GM12878 (cell line): Measurements from ENCODE around the gene ALG8. TPM values are rescaled to one million over a fixed set of nuclear protein-coding genes. Genes with fewer than 3 reads are reported as not detected.

Experiments
- ATAC-seq: fragments of 200-7000 bp; cut with Tn5 transposase; 3 replicates; pipeline ENCODE4 v1.9.1; 2020; ENCODE audit warnings: mild to moderate bottlenecking, moderate library complexity
- BruUV-seq: library from RNA; stranded (reverse); fragments of 400-500 nt; replicated peaks from 2 replicates; lab custom pipeline; 2021; lab: Mats Ljungman, UMichigan
- CTCF ChIA-PET: fragments of 300-600 bp; sonication (Branson Sonifier 250); formaldehyde crosslinking; extraction: SDS; loops from one replicate; lab custom pipeline; 2021; ENCODE audit warnings: inconsistent platforms; lab: Yijun Ruan, JAX
- POLR2A ChIA-PET: fragments of 350-600 bp; formaldehyde crosslinking; extraction: SDS; loops from one replicate; lab custom pipeline; 2021; ENCODE audit warnings: inconsistent platforms; lab: Charles Lee
- RAD21 ChIA-PET: fragments of 300-600 bp; sonication (Branson Sonifier 250); formaldehyde crosslinking; loops from one replicate; lab custom pipeline; 2023; ENCODE audit warnings: antibody characterized with exemption; ENCODE audit not compliant: unreplicated experiment; lab: Charles Lee
- SMC1A ChIA-PET: fragments of 300-600 bp; sonication (Branson Sonifier 250); formaldehyde crosslinking; loops from one replicate; lab custom pipeline; 2023; ENCODE audit not compliant: unreplicated experiment, uncharacterized antibody; lab: Charles Lee
- DNase-seq: peaks from one replicate; pipeline ENCODE4 v3.0.0-alpha.2; 2011; ENCODE audit warnings: low read depth, low spot score
- FAIRE-seq: peaks from 3 replicates; lab custom pipeline; 2011; peaks lifted over from hg19 to GRCh38; lab: Jason Lieb, UNC
- H2AFZ ChIP-seq: 2 replicates; pipeline ENCODE4 v1.6.0; 2011; ENCODE audit warnings: low read depth, low read length, control low read depth; ENCODE audit not compliant: control insufficient read depth
- H3K27ac ChIP-seq: 2 replicates; pipeline ENCODE4 v1.5.1; 2011; ENCODE audit warnings: control low read depth; ENCODE audit not compliant: control insufficient read depth, insufficient read depth
- H3K27me3 ChIP-seq, 2 experiments: replicated peaks in 1 of 2; 2 replicates each; pipeline versions ENCODE4 v1.6.0 to v1.6.1; 2011; ENCODE audit warnings: low read length in 1 of 2; ENCODE audit not compliant: control insufficient read depth in 2 of 2, insufficient read depth in 2 of 2
- H3K36me3 ChIP-seq, 2 experiments: 2 replicates each; pipeline ENCODE4 v1.5.1; 2011; ENCODE audit warnings: low read length in 1 of 2; ENCODE audit not compliant: control insufficient read depth in 2 of 2, insufficient read depth in 2 of 2
- H3K4me1 ChIP-seq: 2 replicates; pipeline ENCODE4 v1.6.1; 2011; ENCODE audit warnings: mild to moderate bottlenecking, low read length, moderate library complexity, mixed read lengths; ENCODE audit not compliant: control insufficient read depth, insufficient read depth
- H3K4me2 ChIP-seq: 2 replicates; pipeline ENCODE4 v1.6.0; 2011; ENCODE audit warnings: control low read depth; ENCODE audit not compliant: control insufficient read depth, insufficient read depth
- H3K4me3 ChIP-seq: fragments of 200-600 bp; sonication (generic); 2 replicates; pipeline ENCODE4 v1.5.1; 2016
- H3K79me2 ChIP-seq: 2 replicates; pipeline ENCODE4 v1.6.0; 2011; ENCODE audit warnings: low read length; ENCODE audit not compliant: control insufficient read depth, insufficient read depth
- H3K9ac ChIP-seq: 2 replicates; pipeline ENCODE4 v1.8.0; 2011; ENCODE audit warnings: low read length, control low read depth, mixed read lengths; ENCODE audit not compliant: control insufficient read depth, insufficient read depth
- H3K9me3 ChIP-seq: replicated peaks from 3 replicates; pipeline ENCODE4 v1.5.1; 2011; ENCODE audit warnings: mild to moderate bottlenecking, low read length; ENCODE audit not compliant: control insufficient read depth, insufficient read depth
- H4K20me1 ChIP-seq: 2 replicates; pipeline ENCODE4 v1.6.0; 2011; ENCODE audit not compliant: control insufficient read depth, insufficient read depth
- BCL3 ChIP-seq: IDR thresholded peaks from 2 replicates; pipeline ENCODE4 v1.6.1; 2011; ENCODE audit warnings: borderline replicate concordance, low read depth, mild to moderate bottlenecking, moderate library complexity, low read length; ENCODE audit not compliant: insufficient read depth, poor library complexity, severe bottlenecking
- CREM ChIP-seq: IDR thresholded peaks from 2 replicates; pipeline ENCODE4 v1.6.1; 2014; ENCODE audit warnings: antibody characterized with exemption, low read depth
- TCF12 ChIP-seq: IDR thresholded peaks from 2 replicates; pipeline ENCODE4 v1.6.1; 2011; ENCODE audit warnings: low read depth, mild to moderate bottlenecking, low read length
- WGBS: methylation state at CpG from one replicate; pipeline ENCODE4 v1.1.6; 2016; ENCODE audit warnings: low lambda C conversion rate; ENCODE audit not compliant: insufficient replicate concordance, insufficient coverage; ENCODE audit errors: missing lambda C conversion rate; 5-methylcytosine and 5-hydroxymethylcytosine counted together
- in situ Hi-C: fragments of 300-500 bp; cut with MboI; formaldehyde crosslinking; loops from 9 replicates; pipeline ENCODE4 v1.14.3; 2018; ENCODE audit warnings: mixed read lengths
- intact Hi-C: fragments of 100-400 bp; cut with micrococcal nuclease; formaldehyde crosslinking; loops from one replicate; pipeline ENCODE4 v1.14.2; 2022; ENCODE audit not compliant: unreplicated experiment
- polyA plus RNA-seq, 11 experiments: library from polyadenylated mRNA; depleted of rRNA in 4 of 11; unstranded in 6 of 11; stranded (reverse) in 5 of 11; fragments of >200 nt; fragmentation: Nextera tagmentation in 4 of 11; fragmentation: Illumina TruSeq in 1 of 11; extraction: Ambion mirVana in 4 of 11; extraction: Trizol in 1 of 11; gene quantifications; 1 replicate in 1 of 11; 2 replicates in 10 of 11; pipeline versions ENCODE4 v1.2.1 to v1.2.3, GENCODE V29; 2011 to 2016; ENCODE audit warnings: inconsistent platforms in 2 of 11, missing spikeins in 2 of 11, low read depth in 1 of 11
- small RNA-seq: library from RNA; depleted of rRNA; stranded (forward); fragments of <200 nt; gene quantifications from one replicate; pipeline ENCODE3, GENCODE V24; 2014
- total RNA-seq, 4 experiments: library from RNA; depleted of rRNA in 3 of 4; stranded (reverse); fragments of >200 nt in 3 of 4; fragmentation: Illumina TruSeq in 1 of 4; extraction: Trizol in 1 of 4; gene quantifications; 2 replicates each; pipeline versions ENCODE4 v1.2.1 to v1.2.3, GENCODE V29; 2013 to 2021

ALG8 gene
- total and polyA plus RNA-seq, 10 of the 15 experiments (the other 5 are each of a cell fraction or from before 2014, with no cell fraction given): 45.7 to 105 (median 68.4) TPM

GRCh38 chr11:78050964-78051831 lies 88.2 kb downstream of the ALG8 start:
- TF ChIP-seq BCL3 (no peak), CREM (no peak), TCF12 (no peak)
- no peaks in the 10 kb centered on the region for H3K27me3 ChIP-seq
- CTCF ChIA-PET: interaction anchor here (0.8 kb wide), 1 partner anchor 52 kb away, joined by 3 read pairs; no protein-coding TSS in a partner anchor
- FAIRE-seq (no peak), DNase-seq (no peak), ATAC-seq (no peak)
- H3K36me3 ChIP-seq: no peaks in the 10 kb centered on the region
- H3K9ac ChIP-seq: no peak overlapping the region
- no peak overlapping the region for H3K4me2 ChIP-seq
- SMC1A ChIA-PET: no interaction called here
- in situ Hi-C loops (no loop called here), intact Hi-C loops (no loop called here)
- H3K4me1 ChIP-seq: no peaks in the 10 kb centered on the region
- RAD21 ChIA-PET: no interaction called here
- POLR2A ChIA-PET: interaction anchor here (0.6 to 0.9 kb wide), 2 partner anchors 13 to 434 kb away, joined by 3 to 6 read pairs; no protein-coding TSS in a partner anchor
- H2AFZ ChIP-seq: no peak overlapping the region
- no peaks in the 10 kb centered on the region for H3K9me3 ChIP-seq
- H3K27ac ChIP-seq: no peak overlapping the region
- no peaks in the 10 kb centered on the region for H4K20me1 ChIP-seq
- WGBS: 51% methylated on average over 6 of the region's 6 CpGs
- no peaks in the 10 kb centered on the region for H3K79me2 ChIP-seq
- no TSS peak for BruUV-seq
- no peak overlapping the region for H3K4me3 ChIP-seq

Small RNAs within 50 kb of the gene (small RNA-seq; reads per million reads assigned to genes)
- gene RNU6-126P: not detected

Other genes with a start within 250 kb of the ALG8 start
- 47.7 and 50.5 TPM in 2 replicates for gene INTS4, start 145.0 kb downstream of the ALG8 start, total RNA-seq (2014; rRNA removed)
- 40.2 and 44.4 TPM in 2 replicates for gene INTS4, start 145.0 kb downstream of the ALG8 start, total RNA-seq (2014; rRNA removed; fragmentation: Illumina TruSeq; extraction: Trizol)
- 36.6 and 39.4 TPM in 2 replicates for gene INTS4, start 145.0 kb downstream of the ALG8 start, total RNA-seq (2021)
- gene INTS4, start 145.0 kb downstream of the ALG8 start, polyA plus RNA-seq (2011; rRNA removed): 48.1 and 49.5 TPM in 2 replicates
- 38.6 and 42.1 TPM in 2 replicates for gene INTS4, start 145.0 kb downstream of the ALG8 start, polyA plus RNA-seq (2014; fragmentation: Illumina TruSeq; extraction: Trizol)
- gene INTS4, start 145.0 kb downstream of the ALG8 start, polyA plus RNA-seq (2014; fragmentation: Nextera tagmentation; extraction: Ambion mirVana): 10 to 100 TPM; 20.2 to 24.3 TPM
- gene INTS4, start 145.0 kb downstream of the ALG8 start, polyA plus RNA-seq (2014; rRNA removed): 39.4 and 39.9 TPM in 2 replicates
- gene INTS4, start 145.0 kb downstream of the ALG8 start, polyA plus RNA-seq (2016; fragmentation: Nextera tagmentation; extraction: Ambion mirVana): 10 to 100 TPM; 40.1 to 41.1 TPM
- gene KCTD14, start 116.3 kb downstream of the ALG8 start, total RNA-seq (2014; rRNA removed): 0.51 and 0.54 TPM in 2 replicates
- 0.41 and 0.45 TPM in 2 replicates for gene KCTD14, start 116.3 kb downstream of the ALG8 start, total RNA-seq (2014; rRNA removed; fragmentation: Illumina TruSeq; extraction: Trizol)
- 0.38 and 0.43 TPM in 2 replicates for gene KCTD14, start 116.3 kb downstream of the ALG8 start, total RNA-seq (2021)
- 0.04 and 0.19 TPM in 2 replicates for gene KCTD14, start 116.3 kb downstream of the ALG8 start, polyA plus RNA-seq (2011; rRNA removed)
- 0.63 and 0.74 TPM in 2 replicates for gene KCTD14, start 116.3 kb downstream of the ALG8 start, polyA plus RNA-seq (2014; fragmentation: Illumina TruSeq; extraction: Trizol)
- gene KCTD14, start 116.3 kb downstream of the ALG8 start, polyA plus RNA-seq (2014; fragmentation: Nextera tagmentation; extraction: Ambion mirVana): under 1 TPM; 0.11 to 0.42 TPM
- gene KCTD14, start 116.3 kb downstream of the ALG8 start, polyA plus RNA-seq (2014; rRNA removed): 0.53 and 0.59 TPM in 2 replicates
- gene KCTD14, start 116.3 kb downstream of the ALG8 start, polyA plus RNA-seq (2016; fragmentation: Nextera tagmentation; extraction: Ambion mirVana): under 1 TPM; 0.54 TPM
- gene THRSP, start 75.8 kb downstream of the ALG8 start, total RNA-seq (2014; rRNA removed): not detected in 2 replicates
- not detected in 2 replicates for gene THRSP, start 75.8 kb downstream of the ALG8 start, total RNA-seq (2014; rRNA removed; fragmentation: Illumina TruSeq; extraction: Trizol)
- not detected in 2 replicates for gene THRSP, start 75.8 kb downstream of the ALG8 start, total RNA-seq (2021)
- gene THRSP, start 75.8 kb downstream of the ALG8 start, polyA plus RNA-seq (2011; rRNA removed): not detected in 2 replicates
- not detected in 2 replicates for gene THRSP, start 75.8 kb downstream of the ALG8 start, polyA plus RNA-seq (2014; fragmentation: Illumina TruSeq; extraction: Trizol)
- gene THRSP, start 75.8 kb downstream of the ALG8 start, polyA plus RNA-seq (2014; fragmentation: Nextera tagmentation; extraction: Ambion mirVana): not detected
- gene THRSP, start 75.8 kb downstream of the ALG8 start, polyA plus RNA-seq (2014; rRNA removed): not detected in 2 replicates
- under 1 TPM in 1 of 2 experiments, not detected in 1; 0.18 TPM for gene THRSP, start 75.8 kb downstream of the ALG8 start, polyA plus RNA-seq (2016; fragmentation: Nextera tagmentation; extraction: Ambion mirVana)
- 145 and 167 TPM in 2 replicates for gene NDUFC2, start 59.8 kb downstream of the ALG8 start, total RNA-seq (2014; rRNA removed)
- 134 and 145 TPM in 2 replicates for gene NDUFC2, start 59.8 kb downstream of the ALG8 start, total RNA-seq (2014; rRNA removed; fragmentation: Illumina TruSeq; extraction: Trizol)
- 185 and 187 TPM in 2 replicates for gene NDUFC2, start 59.8 kb downstream of the ALG8 start, total RNA-seq (2021)
- gene NDUFC2, start 59.8 kb downstream of the ALG8 start, polyA plus RNA-seq (2011; rRNA removed): 120 and 153 TPM in 2 replicates
- 13.1 and 103 TPM in 2 replicates for gene NDUFC2, start 59.8 kb downstream of the ALG8 start, polyA plus RNA-seq (2014; fragmentation: Illumina TruSeq; extraction: Trizol)
- 100 to 1,000 TPM; 483 to 529 TPM for gene NDUFC2, start 59.8 kb downstream of the ALG8 start, polyA plus RNA-seq (2014; fragmentation: Nextera tagmentation; extraction: Ambion mirVana)
- 178 and 198 TPM in 2 replicates for gene NDUFC2, start 59.8 kb downstream of the ALG8 start, polyA plus RNA-seq (2014; rRNA removed)
- 100 to 1,000 TPM; 409 to 466 TPM for gene NDUFC2, start 59.8 kb downstream of the ALG8 start, polyA plus RNA-seq (2016; fragmentation: Nextera tagmentation; extraction: Ambion mirVana)
- 3.4 and 3.5 TPM in 2 replicates for gene KCTD21, start 49.0 kb upstream of the ALG8 start, total RNA-seq (2014; rRNA removed)
- gene KCTD21, start 49.0 kb upstream of the ALG8 start, total RNA-seq (2014; rRNA removed; fragmentation: Illumina TruSeq; extraction: Trizol): 3.8 and 4.1 TPM in 2 replicates
- 4.5 and 4.6 TPM in 2 replicates for gene KCTD21, start 49.0 kb upstream of the ALG8 start, total RNA-seq (2021)
- gene KCTD21, start 49.0 kb upstream of the ALG8 start, polyA plus RNA-seq (2011; rRNA removed): 4.4 and 4.8 TPM in 2 replicates
- 4.7 and 5.4 TPM in 2 replicates for gene KCTD21, start 49.0 kb upstream of the ALG8 start, polyA plus RNA-seq (2014; fragmentation: Illumina TruSeq; extraction: Trizol)
- gene KCTD21, start 49.0 kb upstream of the ALG8 start, polyA plus RNA-seq (2014; fragmentation: Nextera tagmentation; extraction: Ambion mirVana): under 1 TPM; 0.63 to 0.73 TPM
- 4.3 and 4.5 TPM in 2 replicates for gene KCTD21, start 49.0 kb upstream of the ALG8 start, polyA plus RNA-seq (2014; rRNA removed)
- 1 to 10 TPM; 2.1 to 2.9 TPM for gene KCTD21, start 49.0 kb upstream of the ALG8 start, polyA plus RNA-seq (2016; fragmentation: Nextera tagmentation; extraction: Ambion mirVana)
- 2.9 and 3.9 TPM in 2 replicates for gene USP35, start 49.3 kb upstream of the ALG8 start, total RNA-seq (2014; rRNA removed)
- gene USP35, start 49.3 kb upstream of the ALG8 start, total RNA-seq (2014; rRNA removed; fragmentation: Illumina TruSeq; extraction: Trizol): 2.3 and 3.1 TPM in 2 replicates
- 5.6 and 6.4 TPM in 2 replicates for gene USP35, start 49.3 kb upstream of the ALG8 start, total RNA-seq (2021)
- 2.7 and 3.4 TPM in 2 replicates for gene USP35, start 49.3 kb upstream of the ALG8 start, polyA plus RNA-seq (2011; rRNA removed)
- gene USP35, start 49.3 kb upstream of the ALG8 start, polyA plus RNA-seq (2014; fragmentation: Illumina TruSeq; extraction: Trizol): 1.7 and 2.5 TPM in 2 replicates
- under 1 TPM in 1 of 2 experiments, not detected in 1; 0.13 TPM for gene USP35, start 49.3 kb upstream of the ALG8 start, polyA plus RNA-seq (2014; fragmentation: Nextera tagmentation; extraction: Ambion mirVana)
- gene USP35, start 49.3 kb upstream of the ALG8 start, polyA plus RNA-seq (2014; rRNA removed): 5.3 and 5.5 TPM in 2 replicates
- under 1 TPM; 0.28 to 0.68 TPM for gene USP35, start 49.3 kb upstream of the ALG8 start, polyA plus RNA-seq (2016; fragmentation: Nextera tagmentation; extraction: Ambion mirVana)